SK-N-SH (cell line): Measurements from ENCODE around the gene RAB1A. TPM values are rescaled to one million over a fixed set of nuclear protein-coding genes. Genes with fewer than 3 reads are reported as not detected.
A peak's percentile ranks its signal among the peaks of the same experiment; 100 is the strongest.

ENCODE experiments used
- CTCF ChIA-PET: fragments of 300-600, 350-600 bp; formaldehyde crosslinking; extraction: SDS; loops from one replicate; lab custom pipeline; 2021; lab: Yijun Ruan, JAX
- POLR2A ChIA-PET: fragments of 350-600 bp; sonication (Branson Sonifier 250); formaldehyde crosslinking; extraction: SDS; loops from one replicate; lab custom pipeline; 2020; ENCODE audit warnings: antibody characterized with exemption, inconsistent platforms; lab: Yijun Ruan, JAX
- DNase-seq: peaks from one replicate; pipeline ENCODE4 v3.0.0; 2012
- H2AFZ ChIP-seq: fragments of 200-600 bp; sonication (generic); 2 replicates; pipeline ENCODE4 v1.8.1; 2016; ENCODE audit warnings: antibody characterized with exemption, mild to moderate bottlenecking, low read depth
- H3F3A ChIP-seq: fragments of 200-600 bp; sonication (generic); replicated peaks from 2 replicates; pipeline ENCODE3; 2016; ENCODE audit warnings: antibody characterized with exemption, mild to moderate bottlenecking; ENCODE audit not compliant: insufficient read depth
- H3K27ac ChIP-seq, 2 experiments: fragments of 200-500 bp in 1 of 2; fragments of 200-600 bp in 1 of 2; sonication (Bioruptor generic) in 1 of 2; sonication (generic), shearing (Covaris generic) in 1 of 2; 2 replicates each; pipeline versions ENCODE4 v1.5.1 to v1.6.1; 2014 to 2016; ENCODE audit warnings: low read depth in 2 of 2, inconsistent platforms in 1 of 2, low read length in 1 of 2, mild to moderate bottlenecking in 1 of 2, mixed read lengths in 1 of 2
- H3K27me3 ChIP-seq: fragments of 200-600 bp; sonication (generic), shearing (Covaris generic); 2 replicates; pipeline ENCODE4 v1.6.1; 2016; ENCODE audit warnings: mixed run types; ENCODE audit not compliant: insufficient read depth
- H3K36me3 ChIP-seq, 2 experiments: fragments of 200-500 bp in 1 of 2; fragments of 200-600 bp in 1 of 2; sonication (Bioruptor generic) in 1 of 2; sonication (generic) in 1 of 2; replicated peaks in 1 of 2; 2 replicates each; pipeline versions ENCODE3 to v1.5.1; 2014 to 2016; ENCODE audit warnings: low read length in 1 of 2, mild to moderate bottlenecking in 1 of 2; ENCODE audit not compliant: insufficient read depth in 2 of 2, control insufficient read depth in 1 of 2
- H3K4me1 ChIP-seq, 2 experiments: fragments of 200-500 bp in 1 of 2; fragments of 200-600 bp in 1 of 2; sonication (Bioruptor generic) in 1 of 2; sonication (generic), shearing (Covaris generic) in 1 of 2; 2 replicates each; pipeline versions ENCODE4 v1.5.1 to v1.6.1; 2014 to 2016; ENCODE audit warnings: low read depth in 1 of 2, low read length in 1 of 2, mixed run types in 1 of 2; ENCODE audit not compliant: insufficient read depth in 2 of 2, control insufficient read depth in 1 of 2
- H3K4me2 ChIP-seq: fragments of 200-600 bp; sonication (generic), shearing (Covaris generic); 2 replicates; pipeline ENCODE4 v1.6.1; 2017; ENCODE audit warnings: mixed run types
- H3K4me3 ChIP-seq, 2 experiments: fragments of 200-500 bp in 1 of 2; fragments of 200-600 bp in 1 of 2; sonication (Bioruptor generic) in 1 of 2; sonication (generic), shearing (Covaris generic) in 1 of 2; 2 replicates each; pipeline versions ENCODE4 v1.5.1 to v1.8.1; 2014 to 2016; ENCODE audit warnings: low read depth in 2 of 2, inconsistent platforms in 1 of 2, low read length in 1 of 2, mild to moderate bottlenecking in 1 of 2, mixed read lengths in 1 of 2, moderate library complexity in 1 of 2
- H3K79me2 ChIP-seq: fragments of 200-600 bp; sonication (generic); 2 replicates; pipeline ENCODE4 v1.8.1; 2017; ENCODE audit warnings: mild to moderate bottlenecking; ENCODE audit not compliant: insufficient read depth
- H3K9ac ChIP-seq: fragments of 200-600 bp; sonication (generic); 2 replicates; pipeline ENCODE4 v1.6.1; 2017; ENCODE audit warnings: mixed run types
- H3K9me2 ChIP-seq: fragments of 200-600 bp; sonication (generic); 2 replicates; pipeline ENCODE4 v1.6.1; 2017; ENCODE audit warnings: mixed run types
- H3K9me3 ChIP-seq: fragments of 200-600 bp; sonication (generic); 2 replicates; pipeline ENCODE4 v1.6.1; 2017; ENCODE audit warnings: mixed run types, mild to moderate bottlenecking, moderate library complexity
- H4K20me1 ChIP-seq: fragments of 200-600 bp; sonication (generic); 2 replicates; pipeline ENCODE4 v1.6.1; 2017; ENCODE audit warnings: mild to moderate bottlenecking, mixed run types; ENCODE audit not compliant: insufficient read depth
- CHD2 ChIP-seq: fragments of 150-350 bp; IDR thresholded peaks from 2 replicates; pipeline ENCODE4 v1.6.1; 2018; ENCODE audit warnings: low read length; ENCODE audit not compliant: partially characterized antibody
- ELF1 ChIP-seq: IDR thresholded peaks from 2 replicates; pipeline ENCODE4 v1.4.0; 2012
- EZH2phosphoT487 ChIP-seq: fragments of 200-600 bp; sonication (generic); IDR thresholded peaks from 2 replicates; pipeline ENCODE4 v1.6.1; 2017; ENCODE audit warnings: low read depth, mixed run types, mild to moderate bottlenecking, antibody characterized with exemption, moderate library complexity, borderline replicate concordance
- FOSL2 ChIP-seq: IDR thresholded peaks from 2 replicates; pipeline ENCODE4 v1.4.0; 2012; ENCODE audit warnings: low read depth, mild to moderate bottlenecking, moderate library complexity, borderline replicate concordance
- JUND ChIP-seq: IDR thresholded peaks from 2 replicates; pipeline ENCODE4 v1.4.0; 2012
- MAX ChIP-seq: IDR thresholded peaks from 2 replicates; pipeline ENCODE4 v1.4.0; 2012; ENCODE audit warnings: low read depth
- MEF2A ChIP-seq: IDR thresholded peaks from 2 replicates; pipeline ENCODE4 v1.4.0; 2012; ENCODE audit warnings: low read depth, borderline replicate concordance
- MXI1 ChIP-seq: IDR thresholded peaks from 2 replicates; pipeline ENCODE4 v1.6.1; 2012; ENCODE audit warnings: mild to moderate bottlenecking, low read depth, low read length, improper control_type of control experiment
- PBX3 ChIP-seq: IDR thresholded peaks from 2 replicates; pipeline ENCODE4; 2012
- RFX5 ChIP-seq: IDR thresholded peaks from 2 replicates; pipeline ENCODE4 v1.6.1; 2012; ENCODE audit warnings: mild to moderate bottlenecking, improper control_type of control experiment, low read length
- SMC3 ChIP-seq: IDR thresholded peaks from 2 replicates; pipeline ENCODE4 v1.6.1; 2012; ENCODE audit warnings: low read depth, low read length, improper control_type of control experiment
- TCF12 ChIP-seq: IDR thresholded peaks from 2 replicates; pipeline ENCODE4 v1.4.0; 2012
- TEAD4 ChIP-seq: IDR thresholded peaks from 2 replicates; pipeline ENCODE4 v1.4.0; 2012; ENCODE audit warnings: mild to moderate bottlenecking, borderline replicate concordance; ENCODE audit not compliant: insufficient read depth
- USF1 ChIP-seq: IDR thresholded peaks from 2 replicates; pipeline ENCODE4 v1.4.0; 2012; ENCODE audit warnings: low read depth, borderline replicate concordance
- YY1 ChIP-seq: IDR thresholded peaks from 2 replicates; pipeline ENCODE4 v1.4.0; 2012; ENCODE audit warnings: low read depth, mild to moderate bottlenecking
- WGBS: methylation state at CpG from one replicate; pipeline ENCODE4 v1.1.6; 2017; ENCODE audit warnings: low lambda C conversion rate; 5-methylcytosine and 5-hydroxymethylcytosine counted together
- polyA plus RNA-seq, 3 experiments: library from polyadenylated mRNA; depleted of rRNA; stranded (reverse); fragments of >200 nt; gene quantifications; 2 replicates each; pipeline ENCODE4 v1.2.3, GENCODE V29; 2012
- TF ChIP-seq, protein P1 (sequence below): fragments of 200-600 bp; sonication (generic); IDR thresholded peaks from 2 replicates; pipeline ENCODE4 v1.6.1; 2017; ENCODE audit warnings: antibody characterized with exemption, mild to moderate bottlenecking, moderate library complexity

The RAB1A gene
- polyA plus RNA-seq, 1 of the 3 experiments (the other 2 are of a cell fraction) = 113 TPM

GRCh38 chr2:65070172-65070830 is 59.6 kb downstream of the RAB1A start:
- H3K27me3 ChIP-seq = no peaks in the 10 kb centered on the region
- no peak overlapping the region for H2AFZ ChIP-seq
- H3K4me2 ChIP-seq = peak overlapping the region; percentile 47
- peaks cover 45 to 47% of the 10 kb centered on the region in 2 experiments for H3K36me3 ChIP-seq
- H3K27ac ChIP-seq = peak overlapping the region; percentile 63 to 72
- H3F3A ChIP-seq = peaks cover 23% of the 10 kb centered on the region
- H3K79me2 ChIP-seq = peaks cover 44% of the 10 kb centered on the region
- H3K9me3 ChIP-seq = no peaks in the 10 kb centered on the region
- peak overlapping the region; percentile 38; the same call in 1 of the 2 replicates for H3K9ac ChIP-seq
- TF ChIP-seq MAX (peak; percentile 75), CHD2 (no peak), FOSL2 (peak; percentile 41; the same call in 1 of the 2 replicates), USF1 (peak; percentile 56; the same call in 1 of the 2 replicates), ELF1 (no peak), MEF2A (peak; percentile 46; the same call in 1 of the 2 replicates), TCF12 (peak; percentile 58; the same call in 1 of the 2 replicates), JUND (peak; percentile 10; the same call in 1 of the 2 replicates)
- TF ChIP-seq, protein P1, sequence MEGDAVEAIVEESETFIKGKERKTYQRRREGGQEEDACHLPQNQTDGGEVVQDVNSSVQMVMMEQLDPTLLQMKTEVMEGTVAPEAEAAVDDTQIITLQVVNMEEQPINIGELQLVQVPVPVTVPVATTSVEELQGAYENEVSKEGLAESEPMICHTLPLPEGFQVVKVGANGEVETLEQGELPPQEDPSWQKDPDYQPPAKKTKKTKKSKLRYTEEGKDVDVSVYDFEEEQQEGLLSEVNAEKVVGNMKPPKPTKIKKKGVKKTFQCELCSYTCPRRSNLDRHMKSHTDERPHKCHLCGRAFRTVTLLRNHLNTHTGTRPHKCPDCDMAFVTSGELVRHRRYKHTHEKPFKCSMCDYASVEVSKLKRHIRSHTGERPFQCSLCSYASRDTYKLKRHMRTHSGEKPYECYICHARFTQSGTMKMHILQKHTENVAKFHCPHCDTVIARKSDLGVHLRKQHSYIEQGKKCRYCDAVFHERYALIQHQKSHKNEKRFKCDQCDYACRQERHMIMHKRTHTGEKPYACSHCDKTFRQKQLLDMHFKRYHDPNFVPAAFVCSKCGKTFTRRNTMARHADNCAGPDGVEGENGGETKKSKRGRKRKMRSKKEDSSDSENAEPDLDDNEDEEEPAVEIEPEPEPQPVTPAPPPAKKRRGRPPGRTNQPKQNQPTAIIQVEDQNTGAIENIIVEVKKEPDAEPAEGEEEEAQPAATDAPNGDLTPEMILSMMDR = peak; percentile 44
- H4K20me1 ChIP-seq = peaks cover 12% of the 10 kb centered on the region
- no peak overlapping the region for H3K4me3 ChIP-seq
- ChIA-PET CTCF (interaction anchor here (1.1 kb wide), 1 partner anchor 99 kb away, joined by 3 read pairs; no protein-coding TSS in a partner anchor), POLR2A (no interaction called here)
- H3K9me2 ChIP-seq = no peaks in the 10 kb centered on the region
- no peak for DNase-seq
- WGBS = 45% methylated on average over 8 of the region's 8 CpGs
- peaks cover 29 to 37% of the 10 kb centered on the region in 2 experiments; a peak in 3 of 4 replicates for H3K4me1 ChIP-seq

- 100% methylated on average over 1 of the region's 6 CpGs for WGBS
- H3K9me2 ChIP-seq = no peaks in the 10 kb centered on the region
- peaks cover 44% of the 10 kb centered on the region for H3K79me2 ChIP-seq
- H3K9me3 ChIP-seq = no peaks in the 10 kb centered on the region
- H4K20me1 ChIP-seq = peaks cover 21% of the 10 kb centered on the region
- no peak overlapping the region for H2AFZ ChIP-seq
- CTCF ChIA-PET = interaction anchor here (2.0 kb wide), 1 partner anchor 100 kb away, joined by 6 read pairs; no protein-coding TSS in a partner anchor
- H3K4me1 ChIP-seq = peaks cover 33 to 46% of the 10 kb centered on the region in 2 experiments; a peak in 3 of 4 replicates
- no peak overlapping the region for H3K9ac ChIP-seq
- no peaks in the 10 kb centered on the region for H3K27me3 ChIP-seq
- H3F3A ChIP-seq = peaks cover 31% of the 10 kb centered on the region
- peak overlapping the region; percentile 63 to 72 for H3K27ac ChIP-seq
- peaks cover 36 to 42% of the 10 kb centered on the region in 2 experiments for H3K36me3 ChIP-seq
- POLR2A ChIA-PET = no interaction called here
- peak overlapping the region; percentile 47; the same call in 1 of the 2 replicates for H3K4me2 ChIP-seq
- TF ChIP-seq SMC3 (no peak), MXI1 (no peak), CHD2 (no peak), TEAD4 (no peak), PBX3 (no peak), YY1 (no peak), RFX5 (no peak), EZH2phosphoT487 (no peak)
- TF ChIP-seq, protein P1 = no peak
- no peak overlapping the region for H3K4me3 ChIP-seq
- DNase-seq = no peak
Observed at GRCh38 chr2:65069439-65069824, 60.5 kb downstream of the RAB1A start.
